Natural killer cell (primary cell): ENCODE measurements around the gene UROC1. TPM values are rescaled to one million over a fixed set of nuclear protein-coding genes. Genes with fewer than 3 reads are reported as not detected.

Experiments used
- ATAC-seq, 3 donors: fragments of 150-1000 bp in 2 of 3; fragments of 200-7000 bp in 1 of 3; cut with Tn5 transposase; 1 replicate in 1 of 3; 2 replicates in 2 of 3; pipeline ENCODE4 v1.10.0; 2021; ENCODE audit warnings: mild to moderate bottlenecking in 2 of 3, moderate library complexity in 2 of 3
- DNase-seq, 2 donors: peaks; one replicate each; pipeline versions ENCODE4 v3.0.0 to v3.0.0-alpha.2; 2013 to 2021; ENCODE audit warnings: mixed read lengths in 1 of 2
- H3K27ac ChIP-seq: one replicate; pipeline ENCODE4 v1.5.1; 2013; ENCODE audit warnings: mild to moderate bottlenecking, low read length
- H3K27me3 ChIP-seq: one replicate; pipeline ENCODE4 v1.6.1; 2013; ENCODE audit warnings: low read length; ENCODE audit not compliant: control insufficient read depth, insufficient read depth
- H3K36me3 ChIP-seq: one replicate; pipeline ENCODE4 v1.6.1; 2013; ENCODE audit warnings: low read length; ENCODE audit not compliant: control insufficient read depth, insufficient read depth
- H3K4me1 ChIP-seq: one replicate; pipeline ENCODE4 v1.6.1; 2013; ENCODE audit warnings: low read length; ENCODE audit not compliant: control insufficient read depth, insufficient read depth
- H3K4me3 ChIP-seq: one replicate; pipeline ENCODE4 v1.5.1; 2013; ENCODE audit warnings: low read length
- H3K9me3 ChIP-seq: one replicate; pipeline ENCODE4 v1.6.1; 2013; ENCODE audit warnings: low read length; ENCODE audit not compliant: control insufficient read depth, insufficient read depth
- H3K27ac Mint-ChIP-seq, 2 donors: one replicate each; pipeline ENCODE4 v1.8.0; 2022; ENCODE audit warnings: mild to moderate bottlenecking in 2 of 2, mixed read lengths in 2 of 2, moderate library complexity in 1 of 2
- H3K27me3 Mint-ChIP-seq, 2 donors: one replicate each; pipeline ENCODE4 v1.8.0; 2022; ENCODE audit warnings: low read depth in 2 of 2, mixed read lengths in 2 of 2
- H3K36me3 Mint-ChIP-seq: one replicate; pipeline ENCODE4 v1.8.0; 2022; ENCODE audit warnings: mixed read lengths
- H3K4me1 Mint-ChIP-seq, 2 donors: one replicate each; pipeline ENCODE4 v1.8.0; 2022; ENCODE audit warnings: mixed read lengths in 2 of 2
- H3K4me3 Mint-ChIP-seq: one replicate; pipeline ENCODE4 v1.8.0; 2022; ENCODE audit warnings: mild to moderate bottlenecking, moderate library complexity, mixed read lengths
- H3K9me3 Mint-ChIP-seq, 2 donors: one replicate each; pipeline ENCODE4 v1.8.0; 2022; ENCODE audit warnings: mixed read lengths in 2 of 2
- WGBS: methylation state at CpG from one replicate; pipeline ENCODE4 v1.1.7; 2013; ENCODE audit warnings: missing lambda C conversion rate; ENCODE audit not compliant: insufficient coverage; 5-methylcytosine and 5-hydroxymethylcytosine counted together
- intact Hi-C: fragments of 100-400 bp; cut with micrococcal nuclease; formaldehyde crosslinking; loops from one replicate; pipeline ENCODE4 v1.14.2; 2022
- total RNA-seq, 4 donors: library from RNA; stranded (reverse); fragments of 120-200 nt in 1 of 4; gene quantifications; one replicate each; pipeline versions ENCODE4 v1.2.3 to v1.2.4, GENCODE V29; 2013 to 2022
- TF ChIP-seq, protein P1 (sequence below): fragments of 200-600 bp; IDR thresholded peaks from one replicate; pipeline ENCODE4 v1.8.0; 2022; ENCODE audit warnings: antibody characterized with exemption

UROC1 gene
- total RNA-seq, 3 donors from 2014 or later (not counting 1 experiment from before 2014, with no cell fraction given) = not detected

- no peak for ATAC-seq
- no peak overlapping the region for H3K27ac Mint-ChIP-seq
- no peak overlapping the region for H3K4me3 Mint-ChIP-seq
- H3K4me3 ChIP-seq = no peak overlapping the region
- no peaks in the 10 kb centered on the region for H3K27me3 ChIP-seq
- peaks cover 0 to 10% of the 10 kb centered on the region in 2 donors for H3K27me3 Mint-ChIP-seq
- H3K27ac ChIP-seq = no peak overlapping the region
- H3K4me1 Mint-ChIP-seq = no peaks in the 10 kb centered on the region
- intact Hi-C loops = no loop called here
- no peaks in the 10 kb centered on the region for H3K4me1 ChIP-seq
- DNase-seq = peak in 1 of 2 donors; percentile 10
- H3K9me3 Mint-ChIP-seq = no peaks in the 10 kb centered on the region
- WGBS = 90% methylated on average over 11 of the region's 11 CpGs
- no peaks in the 10 kb centered on the region for H3K36me3 ChIP-seq
- TF ChIP-seq, protein P1, sequence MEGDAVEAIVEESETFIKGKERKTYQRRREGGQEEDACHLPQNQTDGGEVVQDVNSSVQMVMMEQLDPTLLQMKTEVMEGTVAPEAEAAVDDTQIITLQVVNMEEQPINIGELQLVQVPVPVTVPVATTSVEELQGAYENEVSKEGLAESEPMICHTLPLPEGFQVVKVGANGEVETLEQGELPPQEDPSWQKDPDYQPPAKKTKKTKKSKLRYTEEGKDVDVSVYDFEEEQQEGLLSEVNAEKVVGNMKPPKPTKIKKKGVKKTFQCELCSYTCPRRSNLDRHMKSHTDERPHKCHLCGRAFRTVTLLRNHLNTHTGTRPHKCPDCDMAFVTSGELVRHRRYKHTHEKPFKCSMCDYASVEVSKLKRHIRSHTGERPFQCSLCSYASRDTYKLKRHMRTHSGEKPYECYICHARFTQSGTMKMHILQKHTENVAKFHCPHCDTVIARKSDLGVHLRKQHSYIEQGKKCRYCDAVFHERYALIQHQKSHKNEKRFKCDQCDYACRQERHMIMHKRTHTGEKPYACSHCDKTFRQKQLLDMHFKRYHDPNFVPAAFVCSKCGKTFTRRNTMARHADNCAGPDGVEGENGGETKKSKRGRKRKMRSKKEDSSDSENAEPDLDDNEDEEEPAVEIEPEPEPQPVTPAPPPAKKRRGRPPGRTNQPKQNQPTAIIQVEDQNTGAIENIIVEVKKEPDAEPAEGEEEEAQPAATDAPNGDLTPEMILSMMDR = no peak
- H3K9me3 ChIP-seq = no peaks in the 10 kb centered on the region
- H3K36me3 Mint-ChIP-seq = no peaks in the 10 kb centered on the region
Measured at GRCh38 chr3:126550488-126551051, 33.0 kb upstream of the UROC1 start.

DNA sequence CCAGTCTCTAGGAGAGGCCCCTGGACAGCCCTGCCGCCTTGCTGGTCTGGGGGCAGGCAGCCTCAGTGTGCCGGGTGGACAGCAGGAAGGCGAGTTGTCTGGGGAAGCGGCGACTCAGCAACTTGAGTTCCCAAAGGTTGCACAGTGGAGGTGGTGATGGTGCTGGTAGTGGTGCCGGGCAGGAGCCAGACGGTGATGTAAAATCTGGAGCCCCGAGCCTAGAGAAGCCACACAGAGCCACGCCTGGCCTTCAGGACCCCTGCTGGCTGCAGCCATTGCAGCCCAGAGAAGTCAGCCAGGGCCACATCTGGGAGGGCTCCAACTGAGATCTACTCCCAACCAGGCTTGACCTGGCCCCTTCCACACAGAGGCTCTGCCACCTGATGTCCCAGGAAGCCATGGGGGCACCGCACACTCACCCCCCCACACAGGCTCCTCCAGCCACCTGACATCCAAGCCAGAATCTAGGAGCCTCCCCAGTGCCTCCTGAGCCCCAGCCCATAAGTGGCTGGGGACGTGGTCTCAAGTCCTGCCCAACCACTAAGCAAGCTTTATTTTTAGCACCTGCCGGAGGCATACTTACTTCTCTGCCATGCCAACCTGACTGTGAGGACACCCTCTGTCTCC lies 32.4 kb upstream of the UROC1 start:
- no peaks in the 10 kb centered on the region for H3K27me3 ChIP-seq
- WGBS = 83% methylated on average over 12 of the region's 12 CpGs
- no peak overlapping the region for H3K4me3 Mint-ChIP-seq
- TF ChIP-seq, protein P1 = no peak
- intact Hi-C loops = no loop called here
- no peak overlapping the region for H3K27ac ChIP-seq
- ATAC-seq = no peak
- H3K4me3 ChIP-seq = no peak overlapping the region
- no peaks in the 10 kb centered on the region for H3K4me1 Mint-ChIP-seq
- no peaks in the 10 kb centered on the region for H3K36me3 ChIP-seq
- H3K9me3 Mint-ChIP-seq = no peaks in the 10 kb centered on the region
- peaks cover 0 to 10% of the 10 kb centered on the region in 2 donors for H3K27me3 Mint-ChIP-seq
- no peaks in the 10 kb centered on the region for H3K9me3 ChIP-seq
- no peaks in the 10 kb centered on the region for H3K4me1 ChIP-seq
- H3K36me3 Mint-ChIP-seq = no peaks in the 10 kb centered on the region
- DNase-seq = peak in 1 of 2 donors; percentile 10
- H3K27ac Mint-ChIP-seq = no peak overlapping the region

DNA sequence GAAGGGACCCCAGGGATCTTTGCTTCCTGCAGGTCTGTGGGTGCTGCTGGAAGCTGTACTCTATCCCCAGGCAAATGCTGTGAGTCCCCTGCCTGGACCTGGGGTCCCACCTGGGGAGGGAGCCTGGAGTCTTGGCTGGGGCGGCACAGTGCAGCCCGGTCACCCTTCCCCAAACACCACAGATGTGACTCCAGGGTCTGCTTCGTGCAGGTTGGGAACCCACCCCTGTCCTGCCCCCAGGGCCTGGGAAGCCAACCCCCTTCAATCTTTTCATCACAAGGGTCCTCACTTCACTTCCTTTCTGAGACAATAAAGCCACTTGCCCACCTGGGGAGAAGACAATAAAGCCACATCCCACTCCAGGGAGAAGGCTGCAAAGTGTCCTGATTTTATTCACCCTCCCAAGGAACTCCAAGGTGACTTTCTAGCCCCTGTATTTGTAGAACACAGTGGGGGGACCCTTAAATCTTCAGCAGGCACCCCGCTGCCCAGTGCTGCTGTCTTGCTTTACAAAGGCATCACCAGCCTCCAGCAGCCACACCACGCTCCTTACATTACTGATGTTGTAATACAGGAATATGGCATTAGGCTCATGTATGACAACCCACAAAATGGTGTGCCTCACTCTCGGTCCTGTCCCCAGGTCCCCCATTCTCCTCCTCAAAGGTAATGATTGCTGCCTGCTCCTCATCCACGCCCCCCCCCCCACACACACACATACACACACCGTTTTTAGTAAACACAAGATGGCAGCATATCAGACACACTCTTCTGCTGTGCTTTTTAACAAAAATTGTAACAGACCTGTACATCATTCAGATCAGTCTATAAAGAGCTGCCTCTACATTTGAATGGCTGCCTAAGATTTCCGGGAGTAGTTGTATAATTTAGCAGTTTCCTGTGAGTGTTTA lies 31.2 kb upstream of the UROC1 start:
- H3K4me1 ChIP-seq = no peaks in the 10 kb centered on the region
- no peaks in the 10 kb centered on the region for H3K4me1 Mint-ChIP-seq
- H3K9me3 Mint-ChIP-seq = no peaks in the 10 kb centered on the region
- ATAC-seq (peak in 1 of 3 donors; percentile 33), DNase-seq (no peak)
- no peak overlapping the region for H3K27ac ChIP-seq
- no peaks in the 10 kb centered on the region for H3K36me3 Mint-ChIP-seq
- TF ChIP-seq, protein P1 = no peak
- H3K4me3 ChIP-seq = no peak overlapping the region
- no peaks in the 10 kb centered on the region for H3K27me3 ChIP-seq
- H3K27ac Mint-ChIP-seq = no peak overlapping the region
- no peaks in the 10 kb centered on the region for H3K9me3 ChIP-seq
- no peak overlapping the region for H3K4me3 Mint-ChIP-seq
- peaks cover 0 to 10% of the 10 kb centered on the region in 2 donors for H3K27me3 Mint-ChIP-seq
- H3K36me3 ChIP-seq = no peaks in the 10 kb centered on the region
- 68% methylated on average over 9 of the region's 9 CpGs for WGBS
- intact Hi-C loops = no loop called here
